A673 (cell line): ENCODE results near the gene RBM19. TPM values are rescaled to one million over a fixed set of nuclear protein-coding genes. Genes with fewer than 3 reads are reported as not detected.

Experiments
- BruUV-seq: library from RNA; stranded (reverse); fragments of 400-500 nt; replicated peaks from 2 replicates; lab custom pipeline; 2021; lab: Mats Ljungman, UMichigan
- CTCF ChIA-PET: fragments of 300-600 bp; sonication (Branson Sonifier 250); formaldehyde crosslinking; loops from one replicate; lab custom pipeline; 2022; ENCODE audit warnings: antibody characterized with exemption; lab: Charles Lee
- POLR2A ChIA-PET: fragments of 300-600 bp; sonication (Branson Sonifier 250); formaldehyde crosslinking; loops from one replicate; lab custom pipeline; 2022; ENCODE audit warnings: antibody characterized with exemption; ENCODE audit not compliant: low non-redundant PET; lab: Charles Lee
- DNase-seq: peaks from one replicate; pipeline ENCODE4 v3.0.0-alpha.2; 2015; ENCODE audit warnings: low spot score
- H3K27ac ChIP-seq: fragments of 200-600 bp; sonication (generic); 2 replicates; pipeline ENCODE4 v1.5.1; 2016; ENCODE audit warnings: mixed run types, low read depth, mild to moderate bottlenecking, mixed read lengths, antibody characterized with exemption, low read length; ENCODE audit not compliant: poor library complexity, severe bottlenecking
- H3K27me3 ChIP-seq: fragments of 200-600 bp; sonication (generic); replicated peaks from 2 replicates; pipeline ENCODE4 v1.6.1; 2017; ENCODE audit warnings: mixed run types, low read depth, mild to moderate bottlenecking, mixed read lengths, antibody characterized with exemption, low read length; ENCODE audit not compliant: insufficient read depth, poor library complexity
- H3K36me3 ChIP-seq: fragments of 200-600 bp; sonication (generic); 2 replicates; pipeline ENCODE4 v1.6.1; 2016; ENCODE audit warnings: mixed run types, mild to moderate bottlenecking, mixed read lengths, antibody characterized with exemption, low read length; ENCODE audit not compliant: insufficient read depth, poor library complexity, severe bottlenecking
- H3K4me1 ChIP-seq: fragments of 200-600 bp; sonication (generic); 2 replicates; pipeline ENCODE4 v1.6.1; 2017; ENCODE audit warnings: mixed run types, mild to moderate bottlenecking, mixed read lengths, antibody characterized with exemption, low read length; ENCODE audit not compliant: insufficient read depth, poor library complexity, severe bottlenecking
- H3K4me3 ChIP-seq: fragments of 200-600 bp; sonication (generic); 2 replicates; pipeline ENCODE4 v1.5.1; 2016; ENCODE audit warnings: low read depth, mixed run types, mild to moderate bottlenecking, mixed read lengths, low read length; ENCODE audit not compliant: poor library complexity, severe bottlenecking
- H3K9me3 ChIP-seq: fragments of 200-600 bp; sonication (generic); 2 replicates; pipeline ENCODE4 v1.6.1; 2016; ENCODE audit warnings: mixed run types, low read depth, mild to moderate bottlenecking, mixed read lengths, antibody characterized with exemption, low read length; ENCODE audit not compliant: poor library complexity, severe bottlenecking
- EZH2 ChIP-seq: fragments of 200-600 bp; sonication (generic); IDR thresholded peaks from 2 replicates; pipeline ENCODE4 v1.6.1; 2017; ENCODE audit warnings: borderline replicate concordance, low read depth, mild to moderate bottlenecking, mixed read lengths, antibody characterized with exemption, low read length; ENCODE audit not compliant: poor library complexity, severe bottlenecking
- intact Hi-C: fragments of 100-400 bp; cut with micrococcal nuclease; formaldehyde crosslinking; loops from one replicate; pipeline ENCODE4 v1.10.0; 2022; ENCODE audit not compliant: unreplicated experiment
- total RNA-seq: library from RNA; stranded (reverse); gene quantifications from 2 replicates; pipeline ENCODE4 v1.2.3, GENCODE V29; 2021
- TF ChIP-seq, protein P1 (sequence below): fragments of 300-800, 200-600 bp; sonication (generic); conservative IDR thresholded peaks from 2 replicates; pipeline ENCODE4 v1.5.1; 2017; ENCODE audit warnings: low read depth, mild to moderate bottlenecking, antibody characterized with exemption, low read length, moderate library complexity, mixed read lengths

Gene RBM19
- total RNA-seq, 1 experiment from 2014 or later = 47.1 TPM

DNA sequence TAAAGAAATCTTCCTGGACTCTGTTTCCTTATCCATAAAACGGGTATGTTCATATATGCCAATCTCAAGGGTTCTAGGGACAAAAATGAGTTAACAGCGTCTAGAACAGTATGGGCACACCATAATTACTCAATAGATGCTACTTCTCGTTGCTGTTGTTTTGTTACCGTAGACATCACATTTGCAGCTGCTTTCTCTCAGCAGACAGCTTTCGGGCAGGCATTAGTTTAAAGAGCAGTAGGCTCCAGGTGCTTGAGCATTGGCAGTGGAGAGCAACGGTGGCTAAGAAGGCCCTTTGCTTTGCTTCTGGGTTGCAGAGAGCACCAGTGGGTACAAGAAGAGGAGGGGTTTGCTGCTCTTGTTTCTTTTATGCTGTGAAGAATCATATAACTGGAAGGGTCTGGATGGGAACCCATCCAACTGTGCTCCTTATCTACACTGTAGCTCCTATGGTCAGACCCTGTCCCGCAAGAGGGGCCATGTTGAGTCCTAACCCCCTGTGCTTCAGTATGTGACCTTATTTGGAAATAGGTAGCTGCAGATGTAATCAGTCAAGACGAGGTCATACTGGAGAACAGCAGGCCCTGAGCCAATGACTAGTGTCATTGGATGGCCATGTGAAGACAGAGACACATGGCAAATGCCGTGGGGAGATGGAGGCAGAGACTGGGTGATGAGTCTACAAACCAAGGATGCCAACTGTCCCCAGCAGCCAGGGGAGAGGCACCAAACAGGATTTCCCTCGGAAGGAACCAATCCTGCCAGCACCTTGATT is 120.0 kb downstream of the RBM19 start:
- no peaks in the 10 kb centered on the region for H3K9me3 ChIP-seq
- intact Hi-C loops = no loop called here

GRCh38 chr12:113844495-113845210 is 121.5 kb downstream of the RBM19 start:
- no peak for DNase-seq
- intact Hi-C loops = no loop called here
- POLR2A ChIA-PET = no interaction called here
- H3K27me3 ChIP-seq = no peaks in the 10 kb centered on the region
- TF ChIP-seq EZH2 = no peak
- TF ChIP-seq, protein P1, sequence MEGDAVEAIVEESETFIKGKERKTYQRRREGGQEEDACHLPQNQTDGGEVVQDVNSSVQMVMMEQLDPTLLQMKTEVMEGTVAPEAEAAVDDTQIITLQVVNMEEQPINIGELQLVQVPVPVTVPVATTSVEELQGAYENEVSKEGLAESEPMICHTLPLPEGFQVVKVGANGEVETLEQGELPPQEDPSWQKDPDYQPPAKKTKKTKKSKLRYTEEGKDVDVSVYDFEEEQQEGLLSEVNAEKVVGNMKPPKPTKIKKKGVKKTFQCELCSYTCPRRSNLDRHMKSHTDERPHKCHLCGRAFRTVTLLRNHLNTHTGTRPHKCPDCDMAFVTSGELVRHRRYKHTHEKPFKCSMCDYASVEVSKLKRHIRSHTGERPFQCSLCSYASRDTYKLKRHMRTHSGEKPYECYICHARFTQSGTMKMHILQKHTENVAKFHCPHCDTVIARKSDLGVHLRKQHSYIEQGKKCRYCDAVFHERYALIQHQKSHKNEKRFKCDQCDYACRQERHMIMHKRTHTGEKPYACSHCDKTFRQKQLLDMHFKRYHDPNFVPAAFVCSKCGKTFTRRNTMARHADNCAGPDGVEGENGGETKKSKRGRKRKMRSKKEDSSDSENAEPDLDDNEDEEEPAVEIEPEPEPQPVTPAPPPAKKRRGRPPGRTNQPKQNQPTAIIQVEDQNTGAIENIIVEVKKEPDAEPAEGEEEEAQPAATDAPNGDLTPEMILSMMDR = no peak
- no peak overlapping the region for H3K4me3 ChIP-seq
- no TSS peak for BruUV-seq
- no peak overlapping the region for H3K27ac ChIP-seq
- CTCF ChIA-PET = no interaction called here
- H3K36me3 ChIP-seq = no peaks in the 10 kb centered on the region
- no peaks in the 10 kb centered on the region for H3K9me3 ChIP-seq
- no peaks in the 10 kb centered on the region for H3K4me1 ChIP-seq

More for the DNA sequence above, 120.0 kb downstream of the RBM19 start:
- DNase-seq = no peak
- Histone ChIP-seq H3K27me3 (no peaks in the 10 kb centered on the region), H3K36me3 (no peaks in the 10 kb centered on the region), H3K4me1 (no peaks in the 10 kb centered on the region), H3K4me3 (no peak overlapping the region), H3K27ac (no peak overlapping the region)
- no TSS peak for BruUV-seq
- CTCF ChIA-PET = no interaction called here
- TF ChIP-seq, protein P1 = no peak
- no peak for TF ChIP-seq EZH2
- POLR2A ChIA-PET = no interaction called here

DNA sequence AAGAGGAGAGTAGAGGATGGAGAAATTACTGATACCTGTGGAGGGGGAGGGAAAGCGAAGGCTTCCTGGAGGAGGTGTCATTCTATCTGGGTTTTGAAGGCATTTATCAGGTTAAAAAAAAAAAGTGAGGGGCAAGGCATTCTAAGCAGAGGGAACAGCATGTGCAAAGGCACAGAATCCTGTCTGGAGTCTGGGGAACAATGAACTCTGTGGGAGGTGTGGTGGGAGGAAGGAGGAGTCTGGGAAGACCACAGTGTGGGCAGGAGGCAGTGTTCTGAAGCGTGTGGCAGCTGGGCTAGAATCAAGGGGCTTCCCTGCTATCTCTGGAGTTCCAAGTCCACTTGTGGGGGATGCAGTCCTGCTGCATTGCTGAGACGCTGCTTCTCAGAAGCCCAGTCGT is 123.4 kb downstream of the RBM19 start:
- BruUV-seq = no TSS peak
- no peaks in the 10 kb centered on the region for H3K36me3 ChIP-seq
- no peak overlapping the region for H3K4me3 ChIP-seq
- no peaks in the 10 kb centered on the region for H3K4me1 ChIP-seq
- ChIA-PET CTCF (no interaction called here), POLR2A (no interaction called here)
- no peak for TF ChIP-seq EZH2
- TF ChIP-seq, protein P1 = no peak
- no peaks in the 10 kb centered on the region for H3K27me3 ChIP-seq
- intact Hi-C loops = no loop called here
- H3K27ac ChIP-seq = no peak overlapping the region
- no peaks in the 10 kb centered on the region for H3K9me3 ChIP-seq
- DNase-seq = no peak
